Dendritic cell treated with granulocyte-macrophage colony-stimulating factor and Interleukin-4, amounts not matched to agents 40 ng/mL and 50 ng/mL, for 4 days (primary cell): Measurements from ENCODE around the gene EFNB3.

Experiments
- H3K27ac Mint-ChIP-seq: one replicate; pipeline ENCODE4 v1.8.0; 2022; ENCODE audit warnings: mild to moderate bottlenecking, mixed read lengths
- H3K27me3 Mint-ChIP-seq: one replicate; pipeline ENCODE4 v1.8.0; 2022; ENCODE audit warnings: mild to moderate bottlenecking, mixed read lengths
- H3K36me3 Mint-ChIP-seq: one replicate; pipeline ENCODE4 v1.8.0; 2022; ENCODE audit warnings: low read depth, mixed read lengths
- H3K4me1 Mint-ChIP-seq: one replicate; pipeline ENCODE4 v1.8.0; 2022; ENCODE audit warnings: low read depth, mixed read lengths
- H3K4me3 Mint-ChIP-seq: one replicate; pipeline ENCODE4 v1.8.0; 2022; ENCODE audit warnings: mild to moderate bottlenecking, moderate library complexity, mixed read lengths
- H3K9me3 Mint-ChIP-seq: one replicate; pipeline ENCODE4 v1.8.0; 2022; ENCODE audit warnings: mixed read lengths
- intact Hi-C: fragments of 100-400 bp; cut with micrococcal nuclease; formaldehyde crosslinking; loops from one replicate; pipeline ENCODE4 v1.15.0; 2022

Gene EFNB3

GRCh38 chr17:7750321-7750821 is 45.4 kb downstream of the EFNB3 start:
- Mint-ChIP-seq H3K27me3 (peaks cover 6% of the 10 kb centered on the region), H3K9me3 (peaks cover 11% of the 10 kb centered on the region), H3K4me1 (peaks cover 4% of the 10 kb centered on the region), H3K27ac (no peak overlapping the region), H3K36me3 (peaks cover 7% of the 10 kb centered on the region), H3K4me3 (no peak overlapping the region)
- intact Hi-C loops = no loop called here

- intact Hi-C loops = no loop called here
- no peak overlapping the region for H3K27ac Mint-ChIP-seq
- H3K4me3 Mint-ChIP-seq = no peak overlapping the region
- H3K4me1 Mint-ChIP-seq = peaks cover 8% of the 10 kb centered on the region
- peaks cover 7% of the 10 kb centered on the region for H3K36me3 Mint-ChIP-seq
- H3K27me3 Mint-ChIP-seq = peaks cover 11% of the 10 kb centered on the region
- H3K9me3 Mint-ChIP-seq = peaks cover 10% of the 10 kb centered on the region
Measured at GRCh38 chr17:7754656-7755055, 49.7 kb downstream of the EFNB3 start.

- intact Hi-C loops = no loop called here
- peaks cover 3% of the 10 kb centered on the region for H3K36me3 Mint-ChIP-seq
- no peak overlapping the region for H3K4me3 Mint-ChIP-seq
- peaks cover 8% of the 10 kb centered on the region for H3K4me1 Mint-ChIP-seq
- peaks cover 4% of the 10 kb centered on the region for H3K9me3 Mint-ChIP-seq
- no peak overlapping the region for H3K27ac Mint-ChIP-seq
- peaks cover 11% of the 10 kb centered on the region for H3K27me3 Mint-ChIP-seq
Measured at GRCh38 chr17:7755095-7755890, 50.3 kb downstream of the EFNB3 start.

GRCh38 chr17:7756968-7757367 is 52.0 kb downstream of the EFNB3 start:
- Mint-ChIP-seq H3K4me3 (no peak overlapping the region), H3K27me3 (peaks cover 11% of the 10 kb centered on the region), H3K27ac (no peak overlapping the region), H3K36me3 (no peaks in the 10 kb centered on the region), H3K9me3 (no peaks in the 10 kb centered on the region), H3K4me1 (peaks cover 8% of the 10 kb centered on the region)
- intact Hi-C loops = no loop called here
